Hematopoietic multipotent progenitor cell (in vitro differentiated cells): ENCODE results near the gene LRRC30. TPM values are rescaled to one million over a fixed set of nuclear protein-coding genes. Genes with fewer than 3 reads are reported as not detected.

ENCODE experiments used
- DNase-seq, 3 donors: peaks; one replicate each; pipeline ENCODE4 v3.0.0-alpha.2; 2011 to 2015; ENCODE audit warnings: low read depth in 2 of 3, low spot score in 2 of 3
- total RNA-seq: library from RNA; depleted of rRNA; stranded (reverse); fragments of >200 nt; gene quantifications from one replicate; pipeline ENCODE4 v1.2.3, GENCODE V29; 2012

Gene LRRC30
- total RNA-seq, 1 donor, result not detected

DNA sequence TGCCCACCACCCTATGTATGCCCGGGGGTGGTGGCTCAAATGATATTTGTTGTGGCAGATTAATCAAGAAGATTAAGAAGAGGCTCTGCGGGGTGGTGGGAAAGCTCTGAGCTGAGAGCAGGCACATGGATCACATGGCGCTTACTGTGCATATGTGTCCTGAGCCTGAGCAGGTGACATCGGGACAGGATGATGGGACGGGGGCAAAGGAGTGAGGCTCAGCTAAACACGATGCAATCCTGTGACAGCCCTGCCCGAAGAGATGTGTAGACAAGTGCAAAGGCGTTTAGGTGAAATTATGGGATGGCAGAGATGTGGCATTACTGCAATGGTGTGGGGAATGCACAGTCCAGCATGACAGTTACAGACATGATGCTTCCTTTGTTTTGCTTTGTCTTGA is 6.0 kb downstream of the LRRC30 start:
- no peak for DNase-seq

DNA sequence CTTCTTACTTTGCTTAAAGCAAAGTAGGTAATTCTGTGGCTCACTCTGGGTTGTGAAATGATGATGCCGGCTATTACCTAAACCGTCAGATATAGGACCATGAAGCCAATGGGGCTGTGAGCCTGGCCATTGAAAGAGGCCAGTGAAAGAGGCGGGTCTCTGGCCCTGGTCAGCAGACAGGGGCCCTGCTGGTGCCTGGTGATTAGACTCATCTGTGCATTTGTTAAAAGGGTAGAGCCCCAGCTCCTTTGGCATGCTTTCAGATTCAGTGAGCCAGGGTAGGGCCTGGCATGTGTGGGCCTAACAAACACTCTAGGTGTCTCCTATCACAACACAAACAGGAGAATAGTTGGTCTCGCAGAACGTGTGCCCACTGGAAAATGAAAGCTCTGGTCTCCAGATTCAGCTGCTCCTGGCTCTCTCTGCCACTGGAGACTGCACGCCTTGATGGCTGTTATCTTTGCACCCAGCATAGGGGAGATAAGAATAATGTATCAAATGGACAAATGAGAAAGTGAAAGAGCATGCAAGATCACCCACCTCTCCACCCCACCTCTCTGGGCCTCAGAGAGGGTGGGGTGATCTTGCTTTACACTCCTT is 6.9 kb downstream of the LRRC30 start:
- DNase-seq, result no peak

DNA sequence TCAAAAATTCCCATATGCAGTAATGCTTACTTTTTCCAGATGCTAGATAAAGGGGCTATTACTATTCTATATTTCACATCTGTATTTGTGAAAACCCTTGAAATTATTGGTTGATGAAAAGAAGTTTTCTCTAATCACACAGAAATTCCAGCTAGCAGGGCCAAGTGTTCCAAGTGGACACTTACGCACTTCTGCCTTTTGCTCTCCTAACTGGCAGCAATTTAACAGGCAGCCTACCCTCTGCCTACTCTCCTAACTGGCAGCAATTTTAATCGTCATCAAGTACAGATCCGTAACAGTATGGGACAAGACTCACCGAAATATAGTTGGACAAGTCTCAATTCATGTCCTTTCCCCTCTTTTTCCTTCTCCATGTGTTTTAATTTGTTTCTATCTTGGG is 12.0 kb downstream of the LRRC30 start:
- no peak for DNase-seq

DNA sequence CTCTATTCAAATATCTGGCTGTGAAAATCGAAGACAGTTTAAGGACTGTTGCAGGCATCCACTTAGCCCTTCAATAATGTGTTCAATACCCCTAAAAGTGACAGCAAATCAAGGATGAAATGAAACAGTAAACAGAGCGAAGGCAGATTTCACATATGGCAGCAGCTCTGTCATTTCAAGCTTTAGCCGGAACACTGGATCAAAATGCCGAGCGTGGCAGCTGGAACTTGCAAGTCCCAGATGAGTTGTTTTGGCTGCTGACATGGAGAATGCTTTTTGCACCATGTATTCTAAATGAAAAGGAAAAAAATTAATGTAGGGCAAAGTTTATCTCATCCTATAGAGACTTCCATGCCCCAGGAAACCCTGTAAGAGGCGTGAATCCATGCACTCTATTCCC is 18.0 kb downstream of the LRRC30 start:
- DNase-seq, result no peak

DNA sequence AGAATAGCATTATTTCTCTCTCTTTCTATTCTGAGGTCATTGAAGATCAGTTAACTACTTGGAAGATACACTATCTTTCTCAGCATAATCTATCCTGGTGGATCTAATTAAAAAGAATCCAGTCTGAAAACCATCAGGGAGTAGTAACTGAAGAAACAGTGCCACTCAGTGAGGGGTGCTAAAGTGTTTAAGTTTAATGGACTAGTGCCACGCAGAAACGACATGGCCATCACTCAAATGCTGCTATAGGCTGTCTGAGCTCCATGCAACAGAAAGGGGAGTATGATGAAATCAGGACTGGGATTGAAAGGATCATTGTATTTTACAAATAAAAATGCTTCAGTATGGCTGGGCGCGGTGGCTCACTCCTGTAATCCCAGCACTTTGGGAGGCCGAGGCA is 23.3 kb downstream of the LRRC30 start:
- DNase-seq, result no peak

DNA sequence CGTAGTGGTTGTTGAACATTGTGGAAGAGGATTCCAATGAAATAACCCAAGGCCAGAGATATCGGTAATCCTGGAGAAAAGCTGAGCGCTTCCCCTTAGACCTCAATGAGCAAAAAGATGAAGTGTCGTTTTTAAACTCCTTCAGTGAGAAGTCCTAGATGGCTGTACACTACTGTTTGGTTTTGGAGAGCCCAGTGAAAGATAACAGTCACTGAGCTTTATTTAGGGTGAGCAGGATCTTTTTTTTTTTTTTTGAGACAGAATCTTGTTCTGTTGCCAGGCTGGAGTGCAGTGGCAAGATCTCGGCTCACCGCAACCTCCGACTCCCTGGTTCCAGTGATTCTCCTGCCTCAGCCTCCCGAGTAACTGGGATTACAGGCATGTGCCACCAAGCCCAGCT is 24.2 kb downstream of the LRRC30 start:
- no peak for DNase-seq

DNA sequence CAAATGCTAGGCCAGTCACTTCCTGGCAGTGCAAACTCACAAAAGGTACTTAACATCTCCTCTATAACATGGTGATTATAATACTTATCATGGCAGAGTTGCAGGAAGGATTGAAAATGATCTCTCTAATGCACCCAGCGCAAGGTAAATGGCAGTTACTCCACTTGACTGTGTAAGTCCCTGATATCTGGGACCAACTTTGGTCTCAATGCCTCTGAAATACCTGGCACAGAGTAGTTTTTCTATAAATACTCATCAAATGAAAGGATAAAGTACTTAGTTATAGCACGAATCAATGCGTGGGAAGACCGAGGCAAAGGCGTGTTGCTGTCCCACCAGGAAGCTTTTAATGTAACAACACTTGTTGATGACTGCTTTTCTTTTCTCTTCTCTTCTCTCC is 24.8 kb downstream of the LRRC30 start:
- no peak for DNase-seq

DNA sequence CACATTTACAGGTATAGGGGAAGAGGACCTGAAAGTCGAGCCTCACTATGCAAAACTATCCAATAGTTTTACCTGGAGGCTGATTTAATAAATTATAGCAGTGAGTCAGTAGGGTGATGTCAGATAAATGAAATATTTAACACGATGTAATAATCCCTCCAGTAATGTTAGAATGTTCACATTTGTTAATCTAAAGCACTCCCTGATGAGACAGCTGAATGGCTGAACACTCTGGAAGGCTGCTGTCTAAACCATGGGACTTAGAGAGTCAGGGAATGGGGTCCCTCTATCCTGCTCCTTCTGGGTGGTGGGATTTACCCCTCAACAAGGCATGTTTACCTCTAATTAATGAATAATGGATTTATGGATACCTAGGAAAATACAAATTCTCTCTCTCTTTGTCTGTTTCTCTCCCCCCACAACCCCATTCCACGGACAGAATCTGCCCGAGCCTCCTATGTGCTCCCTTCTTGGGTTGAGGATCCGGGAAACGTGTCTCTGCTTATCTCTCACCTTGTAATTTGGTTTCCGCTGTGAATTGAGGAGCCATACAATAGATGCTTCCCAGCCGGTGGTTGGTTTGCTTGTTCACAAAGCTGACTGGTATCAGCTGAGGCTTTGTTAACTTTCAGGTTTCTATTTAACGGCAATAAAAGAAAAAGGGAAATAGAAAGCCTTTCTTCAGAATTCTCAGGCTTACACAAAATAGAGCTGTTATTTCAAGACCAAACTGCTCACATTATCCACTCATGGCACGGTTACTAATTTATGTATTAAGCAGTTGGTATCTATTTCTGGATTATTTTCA is 25.9 kb downstream of the LRRC30 start:
- no peak for DNase-seq

DNA sequence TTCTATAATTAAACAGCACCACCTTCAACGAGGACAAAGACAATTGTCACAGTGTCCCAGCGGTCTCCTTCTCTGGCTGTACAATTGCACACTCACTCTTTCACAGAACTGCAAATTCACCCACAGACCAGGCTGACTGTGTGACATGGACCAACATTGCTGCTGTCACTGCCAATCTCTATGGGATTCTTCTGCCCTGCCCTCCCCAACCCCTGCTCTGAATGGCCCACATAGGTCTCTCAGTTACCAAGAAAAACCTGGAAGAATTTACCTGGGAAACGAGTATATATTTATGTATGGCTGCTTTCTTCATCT is 26.5 kb downstream of the LRRC30 start:
- DNase-seq, result no peak

DNA sequence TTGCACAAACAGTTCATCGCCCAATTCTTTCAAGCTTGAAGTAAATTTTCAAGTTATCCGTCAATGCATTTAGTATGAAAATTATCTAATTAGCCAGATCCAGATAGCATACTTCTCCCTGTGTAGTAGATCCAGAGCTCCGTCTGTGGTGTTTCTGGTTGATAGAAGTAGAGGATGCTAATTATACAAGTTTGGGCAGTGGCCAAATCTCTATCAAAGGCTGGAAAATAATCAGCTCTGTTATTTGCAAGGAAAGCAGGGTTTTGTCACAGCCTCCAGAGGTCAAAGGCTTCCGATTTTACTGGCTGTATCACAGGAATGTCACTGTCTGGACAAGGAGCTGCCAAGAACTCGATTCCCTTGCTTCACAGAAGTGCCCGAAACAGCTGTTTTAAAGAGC is 28.6 kb downstream of the LRRC30 start:
- no peak for DNase-seq

DNA sequence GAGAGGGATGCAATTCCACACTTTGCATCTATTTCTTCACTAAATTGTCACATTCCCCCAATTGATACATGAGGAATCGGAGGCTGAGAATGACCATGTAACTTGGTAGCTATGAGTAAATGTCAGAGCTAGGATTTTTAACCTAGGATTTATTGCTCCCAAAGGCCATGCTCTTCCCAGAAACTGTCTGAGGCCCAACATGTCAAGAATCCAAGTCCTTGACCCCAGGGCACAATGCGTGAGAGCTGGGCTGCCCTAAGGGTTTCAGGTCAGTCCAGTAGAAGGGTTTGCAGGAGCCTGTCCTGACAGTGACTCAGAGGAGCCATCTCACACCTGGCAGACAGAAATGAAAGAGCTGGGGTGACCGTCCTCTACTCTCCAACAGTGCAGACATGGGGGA is 30.3 kb downstream of the LRRC30 start:
- DNase-seq, result no peak

DNA sequence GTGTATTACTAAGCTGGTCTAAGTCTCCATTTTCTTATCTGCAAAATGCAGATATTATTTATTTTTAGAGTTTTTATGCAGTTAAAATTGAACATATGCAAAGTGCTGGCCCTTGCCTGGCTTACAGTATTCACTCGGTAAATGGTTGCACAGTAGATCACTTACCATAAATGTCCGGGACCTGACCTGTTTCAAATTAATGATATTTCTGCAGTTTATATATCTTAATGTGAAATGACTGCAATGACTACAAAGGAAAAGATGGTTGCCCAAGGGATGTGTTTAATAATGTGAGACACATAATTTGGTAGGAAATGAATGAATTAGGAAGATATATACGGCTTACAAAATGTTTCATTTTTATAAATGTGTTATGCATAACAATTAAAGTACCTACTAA is 37.1 kb downstream of the LRRC30 start:
- DNase-seq, result no peak

DNA sequence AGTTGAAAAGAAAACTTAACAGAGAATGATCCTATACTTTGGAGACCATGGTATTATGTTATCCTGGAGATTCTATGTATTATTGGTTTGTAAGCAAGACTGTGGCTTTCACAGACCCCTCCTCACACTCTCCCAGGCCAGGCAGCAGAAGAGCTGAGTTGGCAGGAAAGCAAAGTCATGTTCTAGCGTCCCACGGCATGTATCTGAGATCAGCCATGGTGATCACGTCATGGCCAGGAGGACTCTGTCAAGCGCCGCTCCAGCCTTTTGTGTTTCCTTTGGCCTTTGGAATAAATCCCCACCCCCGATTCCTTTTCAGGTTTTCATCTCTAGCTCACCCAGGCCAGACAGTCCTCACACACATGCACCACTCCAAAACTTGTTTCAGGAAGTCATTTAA is 39.1 kb downstream of the LRRC30 start:
- DNase-seq, result no peak

DNA sequence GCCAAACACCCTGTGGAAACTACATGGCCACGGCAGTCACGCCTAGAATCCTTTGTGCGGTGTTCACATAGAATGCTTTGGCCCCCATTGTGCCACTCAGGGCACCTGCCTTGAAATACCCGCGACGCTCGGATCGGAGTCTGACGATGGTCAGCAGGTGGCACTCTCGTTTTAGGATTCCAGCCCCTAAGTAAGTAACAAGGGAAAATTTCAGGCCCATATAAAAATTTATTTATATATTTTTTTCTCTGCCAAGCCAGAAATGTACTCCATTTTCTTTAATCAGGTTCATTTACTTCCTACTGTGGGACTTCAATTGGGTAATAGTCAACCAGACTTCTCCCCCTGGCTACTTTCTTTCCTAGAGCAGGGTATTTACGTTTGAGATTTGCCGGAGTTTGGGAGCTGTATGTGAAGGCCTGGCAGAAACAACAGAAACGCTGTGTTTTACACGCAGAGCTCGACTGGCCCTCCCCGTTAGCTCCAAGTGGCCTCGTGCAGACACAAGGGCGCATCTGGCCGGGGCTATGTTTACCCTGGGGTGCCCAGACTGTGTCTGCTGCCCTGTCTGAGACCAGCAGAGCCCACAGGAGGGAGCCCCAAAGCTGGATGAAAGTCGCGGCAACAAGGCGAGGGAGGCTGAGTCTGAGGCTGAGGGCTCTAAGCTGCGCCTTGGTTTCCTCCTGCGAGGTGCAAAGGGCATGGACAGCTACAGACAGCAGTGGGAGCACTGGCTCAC is 41.6 kb downstream of the LRRC30 start:
- peak in 2 of 3 donors; percentile 74 to 89 for DNase-seq

DNA sequence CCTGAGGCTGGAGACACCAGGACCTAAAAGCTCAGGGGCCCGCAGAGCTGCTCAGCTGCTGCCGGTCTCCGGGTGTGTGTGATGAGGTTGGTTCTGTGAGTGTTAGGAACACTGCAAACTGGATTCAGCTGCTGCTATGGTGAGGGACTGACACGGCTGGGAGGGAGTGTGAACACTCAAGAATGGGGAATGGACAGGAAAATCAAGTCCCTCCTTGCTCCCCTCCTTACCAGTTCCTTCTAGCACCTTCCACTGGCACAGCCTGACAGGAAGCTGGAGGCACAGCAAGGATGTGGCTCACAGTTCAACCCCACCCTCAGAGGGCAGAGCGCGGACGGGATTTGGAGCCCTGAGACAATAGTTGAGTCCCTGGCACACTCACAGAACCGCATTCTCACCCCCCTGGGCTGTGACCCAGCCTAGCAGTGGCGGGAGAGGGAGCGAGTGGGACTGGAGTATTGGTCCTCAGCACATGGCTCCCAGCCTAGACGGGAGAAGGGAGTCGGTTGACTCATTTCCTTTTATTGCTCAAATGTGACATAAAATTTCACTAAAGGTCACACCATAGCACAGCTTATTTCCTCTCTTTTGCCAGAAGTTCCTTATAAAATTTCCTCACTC is 42.5 kb downstream of the LRRC30 start:
- DNase-seq, result peak in 2 of 3 donors; percentile 11 to 26

DNA sequence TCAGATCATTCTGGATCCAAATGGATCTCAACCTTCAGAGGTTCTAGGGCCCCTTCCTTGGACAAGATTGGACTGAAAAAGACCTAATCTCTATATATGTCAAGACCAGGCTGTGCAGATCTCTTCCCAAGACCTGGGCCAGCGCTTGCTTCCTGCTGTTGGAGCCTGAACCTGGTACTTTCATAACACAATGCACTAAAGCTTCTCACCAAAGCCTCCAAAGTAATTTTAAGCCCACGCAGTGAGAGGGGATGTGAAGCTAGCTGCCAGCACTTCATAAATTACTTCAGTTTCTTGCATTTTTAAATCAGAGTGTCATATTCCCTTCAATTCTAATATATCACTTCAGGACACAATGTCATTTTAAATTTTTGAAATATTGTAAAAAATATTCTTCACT is 50.7 kb downstream of the LRRC30 start:
- DNase-seq, result no peak

Other genes with a start within 250 kb of the LRRC30 start
- under 0.01 TPM for gene LAMA1, start 113.3 kb upstream of the LRRC30 start, total RNA-seq